ENCODE results near the gene THADA. TPM values are rescaled to one million over a fixed set of nuclear protein-coding genes. Genes with fewer than 3 reads are reported as not detected.
"Not testable (repeated sequence)": the region's sequence is repeated elsewhere in the genome, so short reads cannot be mapped to it uniquely, and the experiment has no call there.

The THADA gene
- total RNA-seq, 1 donor from 2014 or later = 40.8 TPM

GRCh38 chr2:43203373-43203772, 392.5 kb downstream of the THADA start:
- intact Hi-C loops (cut with DNase I) = no loop called here
- ATAC-seq (no peak), DNase-seq (ENCODE audit: low spot score) (no peak)

GRCh38 chr2:43202289-43202688, 393.5 kb downstream of the THADA start:
- ATAC-seq (no peak), DNase-seq (ENCODE audit: low spot score) (no peak)
- intact Hi-C loops (cut with DNase I) = no loop called here

GRCh38 chr2:43201497-43201896, 394.3 kb downstream of the THADA start:
- ATAC-seq (no peak), DNase-seq (ENCODE audit: low spot score) (no peak)
- intact Hi-C loops (cut with DNase I) = no loop called here

GRCh38 chr2:43201016-43201415, 394.8 kb downstream of the THADA start:
- no peak for ATAC-seq
- intact Hi-C loops (cut with DNase I) = no loop called here
- no peak for DNase-seq (ENCODE audit: low spot score)

GRCh38 chr2:43199492-43200488, 396.0 kb downstream of the THADA start:
- intact Hi-C loops (cut with DNase I) = no loop called here
- ATAC-seq (no peak), DNase-seq (ENCODE audit: low spot score) (no peak)

GRCh38 chr2:43198263-43198662, 397.6 kb downstream of the THADA start:
- intact Hi-C loops (cut with DNase I) = no loop called here
- DNase-seq (ENCODE audit: low spot score) (no peak), ATAC-seq (no peak)

- no peak for ATAC-seq
- intact Hi-C loops (cut with DNase I) = no loop called here
- no peak for DNase-seq (ENCODE audit: low spot score)
These were observed 398.3 kb downstream of the THADA start for GRCh38 chr2:43197588-43197896.

- intact Hi-C loops (cut with DNase I) = no loop called here
These were observed 398.9 kb downstream of the THADA start for GRCh38 chr2:43196768-43197587.

GRCh38 chr2:43194121-43194869, 401.5 kb downstream of the THADA start:
- intact Hi-C loops (cut with DNase I) = no loop called here
- ATAC-seq (no peak), DNase-seq (ENCODE audit: low spot score) (no peak)

More at GRCh38 chr2:43196768-43197587, 398.9 kb downstream of the THADA start:
- no peak for DNase-seq (ENCODE audit: low spot score)
- no peak for ATAC-seq

GRCh38 chr2:43193652-43194120, 402.2 kb downstream of the THADA start:
- ATAC-seq (no peak), DNase-seq (ENCODE audit: low spot score) (no peak)
- intact Hi-C loops (cut with DNase I) = no loop called here

- DNase-seq (ENCODE audit: low spot score) (no peak), ATAC-seq (no peak)
- intact Hi-C loops (cut with DNase I) = no loop called here
These were observed 402.8 kb downstream of the THADA start for GRCh38 chr2:43192744-43193651.

- DNase-seq (ENCODE audit: low spot score) = no peak
- intact Hi-C loops (cut with DNase I) = no loop called here
These were observed 403.8 kb downstream of the THADA start for GRCh38 chr2:43191947-43192516.

GRCh38 chr2:43190311-43191052, 405.4 kb downstream of the THADA start:
- intact Hi-C loops (cut with DNase I) = no loop called here
- no peak for DNase-seq (ENCODE audit: low spot score)
- no peak for ATAC-seq

More at GRCh38 chr2:43191947-43192516, 403.8 kb downstream of the THADA start:
- ATAC-seq = no peak

GRCh38 chr2:43189861-43190260, 406.0 kb downstream of the THADA start:
- ATAC-seq; DNase-seq (ENCODE audit: low spot score); intact Hi-C loops (cut with DNase I): not testable (repeated sequence)

GRCh38 chr2:43188561-43189386, 407.1 kb downstream of the THADA start:
- ATAC-seq (no peak), DNase-seq (ENCODE audit: low spot score) (no peak)
- intact Hi-C loops (cut with DNase I) = no loop called here

GRCh38 chr2:43186679-43187374, 409.0 kb downstream of the THADA start:
- ATAC-seq (peak; percentile 77), DNase-seq (ENCODE audit: low spot score) (no peak)
- intact Hi-C loops (cut with DNase I) = no loop called here
